ENCODE results near the gene KCNA10.

DNA sequence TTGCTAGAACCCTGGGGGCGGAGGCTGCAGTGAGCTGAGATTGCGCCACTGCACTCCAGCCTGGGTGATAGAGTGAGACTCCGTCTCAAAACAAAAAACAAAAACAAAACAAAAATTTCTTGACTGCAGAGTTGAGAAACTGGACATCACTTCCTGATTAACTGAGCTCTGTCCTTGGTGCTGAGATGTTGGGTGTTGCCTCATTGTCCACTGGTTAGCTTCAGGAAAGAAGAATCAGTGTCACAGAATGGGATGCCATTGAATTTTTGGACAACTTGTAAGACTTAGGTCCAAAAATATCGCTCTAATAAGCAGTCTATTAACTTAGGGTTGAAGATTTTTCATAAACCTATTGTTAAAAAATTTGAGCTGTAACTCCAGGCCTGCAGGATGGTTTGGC lies 23.8 kb upstream of the KCNA10 start:
- no peak for TF ChIP-seq POLR2A (IDR thresholded peaks at IDR 0.05; ENCODE audit: low read length)
- no peak for TF ChIP-seq GATA1 (IDR thresholded peaks at IDR 0.05; ENCODE audit: low read depth, low read length)
